CD4-positive, alpha-beta T cell treated with Interleukin-4 for 1 hour (primary cell): Measurements from ENCODE around the gene B3GNT4.
A peak's percentile ranks its signal among the peaks of the same experiment; 100 is the strongest.
"Not testable (repeated sequence)": the region's sequence is repeated elsewhere in the genome, so short reads cannot be mapped to it uniquely, and the experiment has no call there.

Source experiments
- DNase-seq, 2 donors: peaks; one replicate each; pipeline ENCODE4 v3.0.0-alpha.2; 2020 to 2022

Gene B3GNT4

GRCh38 chr12:122225683-122226365 lies 22.3 kb downstream of the B3GNT4 start, which contains the start of gene DIABLO:
TSS of gene DIABLO (minus strand) at chr12:122226052. CDS start at chr12:122226014, 38 bp downstream.
- DNase-seq: peak; percentile 100

DNA sequence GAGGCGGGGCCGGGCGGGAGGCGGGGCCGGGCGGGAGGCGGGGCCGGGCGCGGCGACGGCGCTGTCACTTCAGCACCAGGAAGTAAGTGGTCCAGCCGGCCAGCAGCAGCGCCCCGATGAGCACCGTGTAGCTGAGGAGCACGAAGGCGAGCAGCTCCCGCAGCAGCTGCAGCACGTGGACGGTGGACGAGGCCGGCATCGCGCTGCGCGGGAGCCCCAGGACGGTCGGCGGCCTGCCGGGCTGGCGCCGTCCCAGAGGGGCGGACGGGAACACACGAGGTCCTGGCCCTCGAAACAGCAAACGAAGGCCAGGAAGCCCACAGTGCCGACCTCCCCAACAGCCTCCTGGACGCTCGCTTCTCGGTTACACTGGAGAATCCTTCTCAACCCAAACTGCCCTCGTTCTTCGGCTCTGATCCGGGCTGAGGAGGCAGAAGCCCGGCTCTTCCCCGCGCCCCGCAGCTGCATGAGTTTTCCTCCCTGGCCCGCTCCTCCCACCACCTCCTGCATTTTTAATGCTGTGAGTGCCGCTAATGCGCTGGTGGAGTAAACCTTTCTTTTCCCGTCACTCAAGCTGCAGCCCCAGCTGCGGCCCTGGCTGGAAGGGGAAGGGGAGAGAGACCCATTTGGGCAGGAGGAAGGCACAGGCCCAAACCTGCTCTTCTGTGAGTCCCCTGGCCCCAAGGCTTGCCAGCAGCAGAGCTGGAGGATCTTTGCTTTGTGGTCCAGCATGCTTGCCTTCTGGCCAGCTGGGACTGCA lies 23.0 kb downstream of the B3GNT4 start:
- no peak for DNase-seq

DNA sequence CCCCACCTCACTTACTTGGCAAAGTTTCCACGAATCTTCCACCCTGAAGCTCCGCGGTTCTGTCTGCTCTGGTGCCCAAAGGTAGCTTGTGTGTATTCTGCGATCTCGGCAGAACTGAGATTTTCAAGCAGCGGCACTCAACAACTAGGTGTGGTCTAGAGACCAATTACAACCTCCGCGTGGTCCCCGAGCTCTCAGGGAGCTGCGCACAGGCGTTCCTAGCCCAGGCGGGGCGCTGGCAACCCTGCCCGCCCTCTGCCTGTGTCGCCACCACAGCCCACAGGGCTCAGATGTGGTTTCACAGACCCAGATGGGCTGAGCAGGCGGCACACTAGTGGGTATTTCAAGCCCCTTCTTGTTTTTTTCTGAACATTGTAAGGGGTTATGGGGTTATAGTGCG lies 23.8 kb downstream of the B3GNT4 start:
- DNase-seq: peak; percentile 68 to 82

GRCh38 chr12:122228092-122228491 lies 24.6 kb downstream of the B3GNT4 start:
- no peak for DNase-seq

- no peak for DNase-seq
Measured at GRCh38 chr12:122230798-122231197, 27.3 kb downstream of the B3GNT4 start.

DNA sequence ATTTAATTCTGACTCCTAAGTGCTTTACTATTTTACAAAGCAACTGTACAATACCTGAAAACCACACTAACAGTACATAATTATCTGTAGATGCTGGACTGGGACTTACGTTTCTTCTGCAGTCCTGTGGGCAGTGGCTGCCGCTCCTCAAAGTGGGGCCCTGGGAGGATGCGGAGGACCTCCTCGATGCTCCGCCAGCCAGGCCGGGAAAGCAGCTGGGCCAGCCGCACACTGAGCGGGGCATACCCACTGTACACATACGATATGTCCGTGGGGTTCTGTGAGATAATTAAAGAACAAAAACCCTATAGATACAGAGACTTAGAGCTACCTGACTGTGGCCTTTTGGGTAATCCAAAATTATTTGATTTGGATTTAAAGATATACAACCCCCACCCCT lies 29.2 kb downstream of the B3GNT4 start:
- DNase-seq: no peak

GRCh38 chr12:122235741-122236140 lies 32.2 kb downstream of the B3GNT4 start:
- DNase-seq: no peak

DNA sequence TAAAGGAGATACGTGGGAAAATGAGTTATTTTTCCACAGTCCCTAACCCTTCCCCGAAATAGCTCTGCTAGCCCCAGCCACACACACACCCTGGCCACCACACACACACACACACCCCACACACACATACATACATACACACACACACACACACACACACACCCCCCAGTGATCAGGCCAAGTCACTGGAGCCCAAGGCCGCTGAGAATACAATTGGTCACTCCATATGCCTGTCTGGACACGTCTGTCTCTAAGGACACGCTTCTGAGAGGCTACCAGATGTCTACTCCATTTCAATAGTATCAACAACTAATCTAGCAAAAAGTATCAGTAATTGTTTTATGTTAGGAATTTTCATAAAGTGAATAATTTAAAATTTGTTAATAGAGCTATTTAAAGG lies 35.4 kb downstream of the B3GNT4 start:
- DNase-seq: no peak

DNA sequence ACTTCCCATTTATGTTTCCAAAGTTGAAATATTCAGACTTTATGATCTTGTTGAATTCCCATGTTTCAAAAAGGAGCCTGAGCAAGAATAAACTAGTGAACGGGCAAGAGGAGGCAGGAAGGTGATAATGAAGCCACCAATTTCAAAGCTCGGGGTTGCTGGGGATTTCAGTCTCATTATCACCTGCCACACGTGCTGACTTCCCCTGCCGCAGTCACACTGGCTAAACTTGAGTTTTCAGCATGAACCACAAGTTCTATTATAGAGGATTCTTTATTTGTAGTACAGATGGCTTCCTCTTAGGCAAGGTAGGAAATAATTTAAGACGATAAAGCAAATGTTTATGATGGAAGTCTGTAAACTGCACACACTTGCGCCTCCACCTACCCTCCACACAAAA lies 40.5 kb downstream of the B3GNT4 start:
- peak in 1 of 2 donors; percentile 35 for DNase-seq

GRCh38 chr12:122244565-122245371 lies 41.3 kb downstream of the B3GNT4 start:
- DNase-seq: peak in 1 of 2 donors; percentile 65

DNA sequence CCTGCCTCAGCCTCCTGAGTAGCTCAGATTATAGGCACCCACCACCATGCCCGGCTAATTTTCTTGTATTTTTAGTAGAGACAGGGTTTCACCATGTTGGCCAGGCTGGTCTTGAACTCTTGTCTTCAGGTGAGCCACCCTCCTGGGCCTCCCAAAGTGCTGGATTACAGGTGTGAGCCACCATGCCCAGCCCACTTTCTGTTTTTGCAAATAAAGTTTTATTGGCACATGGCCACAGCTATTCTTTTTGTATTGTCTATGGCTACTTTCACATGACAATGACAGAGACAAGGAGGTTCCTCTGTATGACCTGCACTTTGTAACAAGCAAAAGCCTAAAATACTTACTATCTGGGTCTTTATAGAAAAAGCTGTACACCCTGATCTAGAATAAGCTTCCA lies 42.0 kb downstream of the B3GNT4 start:
- peak in 1 of 2 donors; percentile 15 for DNase-seq

DNA sequence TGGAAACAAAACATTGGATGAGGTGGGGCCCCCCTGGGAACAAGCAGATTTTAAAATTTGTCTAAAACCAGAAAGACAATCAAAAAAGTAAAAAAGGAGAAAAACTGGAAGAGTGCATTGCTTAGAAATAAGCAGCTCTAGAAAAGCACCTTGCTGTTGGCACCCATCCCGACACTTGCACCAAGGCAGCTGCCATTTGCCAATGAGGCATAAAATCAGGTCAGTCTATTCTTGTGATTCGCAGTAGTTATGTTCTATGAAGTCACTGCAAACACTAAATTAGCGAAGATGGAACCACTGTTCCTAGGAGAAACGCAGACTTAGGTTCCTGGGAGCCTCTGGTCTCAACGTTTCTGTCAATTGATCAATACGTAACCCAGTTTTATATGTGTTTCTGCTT lies 46.5 kb downstream of the B3GNT4 start:
- DNase-seq: no peak

DNA sequence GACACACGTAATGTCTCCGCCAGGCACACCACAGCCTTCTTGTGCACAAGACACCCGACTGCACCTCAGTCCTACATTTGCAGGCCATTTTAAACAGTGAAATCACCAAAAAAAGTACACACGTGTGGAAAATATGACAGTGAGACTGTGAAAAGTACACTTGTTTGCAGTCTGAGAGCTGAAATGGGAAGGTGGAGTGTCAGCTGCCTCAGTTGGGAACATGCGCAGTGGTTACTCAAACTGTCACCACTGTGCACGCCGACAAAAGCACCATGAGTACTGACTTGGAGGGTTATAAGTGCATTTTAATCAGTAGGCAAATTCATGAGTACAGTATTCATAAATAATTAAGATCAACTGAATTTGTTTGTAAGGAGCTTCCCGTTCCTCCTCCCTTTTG lies 47.0 kb downstream of the B3GNT4 start:
- DNase-seq: no peak

- DNase-seq: not testable (repeated sequence)
Measured at GRCh38 chr12:122258462-122258861, 55.0 kb downstream of the B3GNT4 start.
